ENCODE measurements around the gene C4orf36.

Gene C4orf36

GRCh38 chr4:86857341-86858052 is 34.7 kb downstream of the C4orf36 start:
- no peak for DNase-seq (ENCODE audit: low spot score)

- no peak for DNase-seq (ENCODE audit: low spot score)
These were observed 35.3 kb downstream of the C4orf36 start for GRCh38 chr4:86856896-86857295.

GRCh38 chr4:86855572-86855971 is 36.6 kb downstream of the C4orf36 start:
- no peak for DNase-seq (ENCODE audit: low spot score)

- DNase-seq (ENCODE audit: low spot score) = no peak
These were observed 39.0 kb downstream of the C4orf36 start for GRCh38 chr4:86853209-86853608.

- no peak for DNase-seq (ENCODE audit: low spot score)
These were observed 43.2 kb downstream of the C4orf36 start, which contains the start of gene SLC10A6 for GRCh38 chr4:86848732-86849619. Gene SLC10A6, minus strand, starts transcription at chr4:86849384. Its CDS starts 269 bp downstream, at chr4:86849115.

GRCh38 chr4:86848136-86848535 is 44.1 kb downstream of the C4orf36 start:
- DNase-seq (ENCODE audit: low spot score) = no peak

- no peak for DNase-seq (ENCODE audit: low spot score)
These were observed 44.7 kb downstream of the C4orf36 start for GRCh38 chr4:86847571-86847970.

- no peak for DNase-seq (ENCODE audit: low spot score)
These were observed 45.3 kb downstream of the C4orf36 start for GRCh38 chr4:86846921-86847320.

GRCh38 chr4:86845593-86845992 is 46.6 kb downstream of the C4orf36 start:
- no peak for DNase-seq (ENCODE audit: low spot score)

- DNase-seq (ENCODE audit: low spot score) = no peak
These were observed 50.9 kb downstream of the C4orf36 start for GRCh38 chr4:86841309-86841708.

GRCh38 chr4:86840858-86841257 is 51.4 kb downstream of the C4orf36 start:
- no peak for DNase-seq (ENCODE audit: low spot score)

GRCh38 chr4:86837691-86838503 is 54.3 kb downstream of the C4orf36 start:
- no peak for DNase-seq (ENCODE audit: low spot score)

- DNase-seq (ENCODE audit: low spot score) = no peak
These were observed 56.5 kb downstream of the C4orf36 start for GRCh38 chr4:86835677-86836076.

GRCh38 chr4:86834901-86835300 is 57.3 kb downstream of the C4orf36 start:
- no peak for DNase-seq (ENCODE audit: low spot score)

GRCh38 chr4:86833615-86834014 is 58.6 kb downstream of the C4orf36 start:
- no peak for DNase-seq (ENCODE audit: low spot score)

- no peak for DNase-seq (ENCODE audit: low spot score)
These were observed 60.7 kb downstream of the C4orf36 start for GRCh38 chr4:86831262-86832130.

Measured in left forelimb (tissue), 1 donor.